ENCODE measurements around the gene GRM8. TPM values are rescaled to one million over a fixed set of nuclear protein-coding genes. Genes with fewer than 3 reads are reported as not detected.
A peak's percentile ranks its signal among the peaks of the same experiment; 100 is the strongest.

GRM8 gene
- total and polyA plus RNA-seq, 10 of the 15 experiments (the other 5 are each of a cell fraction or from before 2014, with no cell fraction given), result 0.33 to 7.1 (median 0.45) TPM; not detected in 2

DNA sequence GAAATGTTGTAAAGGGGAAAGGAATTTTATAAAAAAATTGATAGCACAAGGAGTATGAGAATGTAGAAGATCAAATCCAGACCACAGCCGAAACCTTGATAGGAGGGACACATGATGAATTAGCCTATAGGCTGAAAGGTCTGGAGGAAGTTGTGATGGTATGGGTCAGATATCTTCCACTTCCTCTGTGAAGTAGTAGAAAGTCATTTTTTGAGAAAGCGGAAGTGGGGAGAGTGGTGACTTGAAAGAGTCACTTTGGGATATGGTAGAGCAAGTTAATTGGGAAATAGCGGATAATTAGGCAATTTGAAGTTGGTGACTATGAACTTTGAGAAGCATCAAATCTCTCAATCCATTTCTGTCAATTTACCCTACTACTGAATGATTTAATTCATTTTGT, 99.4 kb downstream of the GRM8 start:
- H3K4me3 ChIP-seq, result no peak overlapping the region
- no peaks in the 10 kb centered on the region for H3K79me2 ChIP-seq (ENCODE audit: control insufficient read depth, insufficient read depth, low read length)
- no peak overlapping the region for H3K4me2 ChIP-seq (ENCODE audit: control insufficient read depth, insufficient read depth)
- intact Hi-C loops (cut with micrococcal nuclease; ENCODE audit: unreplicated experiment), result loop anchor here (10.0 kb wide), 1 partner anchor 349 kb away; no protein-coding TSS in a partner anchor
- ATAC-seq, result no peak
- in situ Hi-C loops (cut with MboI), result no loop called here
- 46% methylated on average over 3 of the region's 3 CpGs for WGBS (ENCODE audit: insufficient coverage, insufficient replicate concordance, low lambda C conversion rate, missing lambda C conversion rate)
- SMC1A ChIA-PET (ENCODE audit: uncharacterized antibody, unreplicated experiment), result no interaction called here
- RAD21 ChIA-PET (ENCODE audit: unreplicated experiment), result no interaction called here
- no peaks in the 10 kb centered on the region for H3K9me3 ChIP-seq (replicated peaks; ENCODE audit: control insufficient read depth, insufficient read depth, low read length)
- H3K27me3 ChIP-seq (replicated peaks in 1 of 2; ENCODE audit: control insufficient read depth in 2 of 2, insufficient read depth in 2 of 2, low read length in 1 of 2), result no peaks in the 10 kb centered on the region
- FAIRE-seq, result no peak
- H2AFZ ChIP-seq (ENCODE audit: control insufficient read depth, low read depth, low read length), result no peak overlapping the region
- POLR2A ChIA-PET, result interaction anchor here (0.6 kb wide), 1 partner anchor 1175 kb away, joined by 3 read pairs; no protein-coding TSS in a partner anchor
- no peak for DNase-seq (ENCODE audit: low read depth, low spot score)
- H3K27ac ChIP-seq (ENCODE audit: control insufficient read depth, insufficient read depth), result no peak overlapping the region
- no peak overlapping the region for H3K9ac ChIP-seq (ENCODE audit: control insufficient read depth, insufficient read depth, low read length)
- TF ChIP-seq SPI1 (IDR thresholded peaks at IDR 0.05; ENCODE audit: borderline replicate concordance, insufficient read depth, low read depth, low read length), result peak; percentile 56; the same call in 1 of the 2 replicates
- no peak for TF ChIP-seq E4F1 (IDR thresholded peaks at IDR 0.05; ENCODE audit: borderline replicate concordance, partially characterized antibody)
- H3K4me1 ChIP-seq (ENCODE audit: control insufficient read depth, insufficient read depth, low read length), result no peaks in the 10 kb centered on the region
- no TSS peak for BruUV-seq (replicated peaks)
- CTCF ChIA-PET, result interaction anchor here (1.2 kb wide), 1 partner anchor 12 kb away, joined by 3 read pairs; no protein-coding TSS in a partner anchor
- H3K36me3 ChIP-seq (ENCODE audit: control insufficient read depth in 2 of 2, insufficient read depth in 2 of 2, low read length in 1 of 2), result no peaks in the 10 kb centered on the region
- H4K20me1 ChIP-seq (ENCODE audit: control insufficient read depth, insufficient read depth), result no peaks in the 10 kb centered on the region

DNA sequence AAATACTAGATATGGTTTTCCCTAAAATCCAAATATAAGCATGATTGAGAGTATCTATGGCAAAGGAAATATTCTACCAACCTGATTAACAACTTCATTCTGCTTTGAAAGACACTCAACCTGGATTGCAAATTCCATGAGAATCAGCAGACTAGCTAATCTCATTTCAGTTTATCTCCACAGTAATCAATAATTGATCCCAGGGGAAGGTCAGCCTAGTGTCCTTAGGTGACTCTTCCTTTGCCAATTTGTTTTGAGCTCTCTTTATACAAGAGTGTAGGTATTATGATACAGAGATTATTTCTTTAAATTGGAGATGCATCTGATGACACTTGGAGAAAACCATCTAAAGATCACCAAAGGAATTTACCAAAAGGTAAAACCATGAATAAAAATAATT, 100.3 kb downstream of the GRM8 start:
- ChIA-PET RAD21 (ENCODE audit: unreplicated experiment) (no interaction called here), POLR2A (no interaction called here), CTCF (interaction anchor here (1.0 to 1.2 kb wide), 2 partner anchors 13 to 349 kb away, joined by 3 read pairs; no protein-coding TSS in a partner anchor), SMC1A (ENCODE audit: uncharacterized antibody, unreplicated experiment) (no interaction called here)
- Histone ChIP-seq H2AFZ (ENCODE audit: control insufficient read depth, low read depth, low read length) (no peak overlapping the region), H3K4me3 (no peak overlapping the region), H3K27me3 (replicated peaks in 1 of 2; ENCODE audit: control insufficient read depth in 2 of 2, insufficient read depth in 2 of 2, low read length in 1 of 2) (no peaks in the 10 kb centered on the region), H4K20me1 (ENCODE audit: control insufficient read depth, insufficient read depth) (no peaks in the 10 kb centered on the region), H3K4me2 (ENCODE audit: control insufficient read depth, insufficient read depth) (no peak overlapping the region), H3K79me2 (ENCODE audit: control insufficient read depth, insufficient read depth, low read length) (no peaks in the 10 kb centered on the region), H3K9ac (ENCODE audit: control insufficient read depth, insufficient read depth, low read length) (no peak overlapping the region), H3K36me3 (ENCODE audit: control insufficient read depth in 2 of 2, insufficient read depth in 2 of 2, low read length in 1 of 2) (no peaks in the 10 kb centered on the region), H3K4me1 (ENCODE audit: control insufficient read depth, insufficient read depth, low read length) (no peaks in the 10 kb centered on the region), H3K27ac (ENCODE audit: control insufficient read depth, insufficient read depth) (no peak overlapping the region), H3K9me3 (replicated peaks; ENCODE audit: control insufficient read depth, insufficient read depth, low read length) (no peaks in the 10 kb centered on the region)
- TF ChIP-seq CEBPB (IDR thresholded peaks at IDR 0.05; ENCODE audit: borderline replicate concordance in 1 of 2, low read depth in 2 of 2, low read length in 2 of 2) (no peak), GABPA (IDR thresholded peaks at IDR 0.05; ENCODE audit: low read depth) (no peak), CEBPZ (IDR thresholded peaks at IDR 0.05; ENCODE audit: low read depth, low read length) (no peak), SIX5 (IDR thresholded peaks at IDR 0.05; ENCODE audit: low read depth, low read length, severe bottlenecking) (no peak)
- ATAC-seq (no peak), DNase-seq (ENCODE audit: low read depth, low spot score) (no peak), FAIRE-seq (no peak)
- in situ Hi-C loops (cut with MboI), result no loop called here
- BruUV-seq (replicated peaks), result no TSS peak
- intact Hi-C loops (cut with micrococcal nuclease; ENCODE audit: unreplicated experiment), result loop anchor here (10.0 kb wide), 1 partner anchor 348 kb away; no protein-coding TSS in a partner anchor

All from GM12878 (cell line).